GM12873 (cell line): ENCODE data around the gene SLC39A12.

Experiments
- TF ChIP-seq, protein P1 (sequence below): IDR thresholded peaks from 2 replicates; pipeline ENCODE4 v1.5.1; 2012; ENCODE audit warnings: low read depth, mild to moderate bottlenecking, moderate library complexity, low read length, control low read depth; ENCODE audit not compliant: insufficient read depth; ENCODE audit errors: missing control alignments

Gene SLC39A12

GRCh38 chr10:18068401-18068800, 116.7 kb downstream of the SLC39A12 start:
- TF ChIP-seq, protein P1, sequence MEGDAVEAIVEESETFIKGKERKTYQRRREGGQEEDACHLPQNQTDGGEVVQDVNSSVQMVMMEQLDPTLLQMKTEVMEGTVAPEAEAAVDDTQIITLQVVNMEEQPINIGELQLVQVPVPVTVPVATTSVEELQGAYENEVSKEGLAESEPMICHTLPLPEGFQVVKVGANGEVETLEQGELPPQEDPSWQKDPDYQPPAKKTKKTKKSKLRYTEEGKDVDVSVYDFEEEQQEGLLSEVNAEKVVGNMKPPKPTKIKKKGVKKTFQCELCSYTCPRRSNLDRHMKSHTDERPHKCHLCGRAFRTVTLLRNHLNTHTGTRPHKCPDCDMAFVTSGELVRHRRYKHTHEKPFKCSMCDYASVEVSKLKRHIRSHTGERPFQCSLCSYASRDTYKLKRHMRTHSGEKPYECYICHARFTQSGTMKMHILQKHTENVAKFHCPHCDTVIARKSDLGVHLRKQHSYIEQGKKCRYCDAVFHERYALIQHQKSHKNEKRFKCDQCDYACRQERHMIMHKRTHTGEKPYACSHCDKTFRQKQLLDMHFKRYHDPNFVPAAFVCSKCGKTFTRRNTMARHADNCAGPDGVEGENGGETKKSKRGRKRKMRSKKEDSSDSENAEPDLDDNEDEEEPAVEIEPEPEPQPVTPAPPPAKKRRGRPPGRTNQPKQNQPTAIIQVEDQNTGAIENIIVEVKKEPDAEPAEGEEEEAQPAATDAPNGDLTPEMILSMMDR = no peak

- TF ChIP-seq, protein P1 = no peak
These were observed 119.9 kb downstream of the SLC39A12 start for GRCh38 chr10:18071591-18071990.

GRCh38 chr10:18073314-18073713, 121.6 kb downstream of the SLC39A12 start:
- TF ChIP-seq, protein P1 = no peak

- TF ChIP-seq, protein P1 = no peak
These were observed 124.2 kb downstream of the SLC39A12 start for GRCh38 chr10:18075881-18076280.

- TF ChIP-seq, protein P1 = no peak
These were observed 128.1 kb downstream of the SLC39A12 start for GRCh38 chr10:18079665-18080295.

DNA sequence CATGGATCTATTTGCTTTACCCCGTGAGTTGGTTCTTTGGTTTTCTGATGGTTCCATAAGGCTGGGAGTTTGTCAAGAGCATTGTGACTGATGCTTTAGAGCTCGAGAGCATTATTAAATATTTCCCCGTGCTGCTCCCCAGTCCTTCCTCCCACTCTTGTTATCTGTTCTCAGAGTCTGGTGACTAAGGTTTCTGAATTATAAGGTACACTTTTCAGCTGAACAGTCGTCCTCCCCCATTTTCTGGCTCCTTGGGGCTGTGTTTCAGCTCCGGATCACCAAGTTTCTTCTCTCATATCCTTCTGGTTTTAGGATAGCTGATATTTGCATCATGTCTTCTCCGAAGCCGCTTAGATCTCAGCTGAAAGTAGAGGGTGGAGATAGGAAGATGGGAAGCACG, 130.7 kb downstream of the SLC39A12 start:
- TF ChIP-seq, protein P1 = no peak

DNA sequence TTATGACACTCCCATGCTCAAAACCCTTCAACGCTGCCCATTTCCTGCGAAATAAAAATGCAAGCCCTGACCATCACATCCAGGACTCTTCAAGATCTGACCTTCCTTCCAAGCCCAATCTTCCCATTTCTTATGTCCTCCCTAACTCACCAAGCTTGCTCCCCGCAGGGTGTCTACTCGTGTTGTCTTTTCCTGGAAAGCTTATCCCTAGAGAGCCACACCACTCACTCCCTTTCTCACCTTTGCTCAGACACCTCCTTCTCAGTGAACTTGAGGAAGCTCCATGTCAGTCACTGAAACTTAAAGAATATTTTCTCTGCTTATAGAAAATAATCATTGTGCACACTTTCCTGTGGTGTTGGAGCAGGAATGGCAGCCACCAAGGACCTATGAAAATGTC, 134.1 kb downstream of the SLC39A12 start:
- TF ChIP-seq, protein P1 = no peak
